Keratinocyte (primary cell): ENCODE results near the gene ABCC11. TPM values are rescaled to one million over a fixed set of nuclear protein-coding genes. Genes with fewer than 3 reads are reported as not detected.

ENCODE experiments used
- DNase-seq: peaks from one replicate; pipeline ENCODE4 v3.0.0-alpha.2; 2011; ENCODE audit warnings: low read depth, missing footprints, low spot score
- FAIRE-seq: peaks from 2 replicates; lab custom pipeline; 2011; peaks lifted over from hg19 to GRCh38; lab: Jason Lieb, UNC
- H2AFZ ChIP-seq: 2 replicates; pipeline ENCODE4 v1.6.0; 2012; ENCODE audit warnings: low read length, control low read depth, inconsistent platforms; ENCODE audit not compliant: control insufficient read depth
- H3K27ac ChIP-seq: 2 replicates; pipeline ENCODE4 v1.5.1; 2011; ENCODE audit warnings: low read length; ENCODE audit not compliant: control insufficient read depth, insufficient read depth
- H3K27me3 ChIP-seq: 3 replicates; pipeline ENCODE4 v1.6.0; 2011; ENCODE audit warnings: low read length; ENCODE audit not compliant: control insufficient read depth, insufficient read depth; ENCODE audit errors: extremely low read depth
- H3K36me3 ChIP-seq, 2 experiments: 2 replicates in 1 of 2; 3 replicates in 1 of 2; pipeline ENCODE4 v1.5.1; 2011; ENCODE audit warnings: low read length in 2 of 2, mild to moderate bottlenecking in 1 of 2; ENCODE audit not compliant: control insufficient read depth in 2 of 2, insufficient read depth in 2 of 2; ENCODE audit errors: extremely low read depth in 1 of 2
- H3K4me1 ChIP-seq: 3 replicates; pipeline ENCODE4 v1.5.1; 2011; ENCODE audit warnings: low read length; ENCODE audit not compliant: control insufficient read depth, insufficient read depth; ENCODE audit errors: extremely low read depth
- H3K4me2 ChIP-seq: 3 replicates; pipeline ENCODE4 v1.6.0; 2011; ENCODE audit warnings: low read depth, low read length; ENCODE audit not compliant: control insufficient read depth, insufficient read depth; ENCODE audit errors: extremely low read depth
- H3K4me3 ChIP-seq, 3 experiments: fragments of 200-600 bp in 1 of 3; sonication (generic) in 1 of 3; 2 replicates in 2 of 3; 3 replicates in 1 of 3; pipeline ENCODE4 v1.5.1; 2011 to 2016; ENCODE audit warnings: low read length in 3 of 3, mild to moderate bottlenecking in 3 of 3, control low read depth in 2 of 3, inconsistent platforms in 1 of 3, low read depth in 1 of 3, mixed read lengths in 1 of 3, mixed run types in 1 of 3, moderate library complexity in 1 of 3; ENCODE audit not compliant: control insufficient read depth in 2 of 3, insufficient read depth in 2 of 3; ENCODE audit errors: extremely low read depth in 1 of 3
- H3K79me2 ChIP-seq: 2 replicates; pipeline ENCODE4 v1.6.0; 2012; ENCODE audit warnings: low read length; ENCODE audit not compliant: control insufficient read depth, insufficient read depth
- H3K9ac ChIP-seq: 3 replicates; pipeline ENCODE4 v1.6.0; 2011; ENCODE audit warnings: low read length; ENCODE audit not compliant: control insufficient read depth, insufficient read depth; ENCODE audit errors: extremely low read depth
- H3K9me1 ChIP-seq: 3 replicates; pipeline ENCODE4 v1.6.0; 2011; ENCODE audit warnings: low read length; ENCODE audit not compliant: control insufficient read depth, insufficient read depth; ENCODE audit errors: extremely low read depth
- H3K9me3 ChIP-seq: 2 replicates; pipeline ENCODE4 v1.5.1; 2012; ENCODE audit warnings: low read depth, low read length; ENCODE audit not compliant: control insufficient read depth
- H4K20me1 ChIP-seq: 3 replicates; pipeline ENCODE4 v1.6.0; 2011; ENCODE audit warnings: low read length; ENCODE audit not compliant: control insufficient read depth, insufficient read depth; ENCODE audit errors: extremely low read depth
- CTCF ChIP-seq, 3 experiments: IDR thresholded peaks in 1 of 3; conservative IDR thresholded peaks in 1 of 3; optimal IDR thresholded peaks in 1 of 3; 2 replicates in 2 of 3; 3 replicates in 1 of 3; pipeline versions ENCODE3 to v1.5.1; 2011; ENCODE audit warnings: low read length in 3 of 3, mild to moderate bottlenecking in 3 of 3, moderate library complexity in 2 of 3, control low read depth in 1 of 3, inconsistent platforms in 1 of 3; ENCODE audit not compliant: insufficient read depth in 2 of 3; ENCODE audit errors: extremely low read depth in 1 of 3
- EZH2 ChIP-seq: IDR thresholded peaks from one replicate; pipeline ENCODE4 v1.6.1; 2012; ENCODE audit warnings: inconsistent platforms, mild to moderate bottlenecking, low read length, moderate library complexity
- dilution Hi-C: fragments of 300-500 bp; cut with MboI; formaldehyde crosslinking; loops from one replicate; pipeline ENCODE4 v1.7.0; 2020; ENCODE audit warnings: low sequenced_read_pairs; ENCODE audit not compliant: extremely low pct_ligation_motif_present
- polyA plus RNA-seq, 5 experiments: library from polyadenylated mRNA; depleted of rRNA in 3 of 5; stranded (reverse) in 3 of 5; stranded (forward) in 1 of 5; unstranded in 1 of 5; fragments of >200 nt; gene quantifications; 1 replicate in 1 of 5; 2 replicates in 3 of 5; 3 replicates in 1 of 5; pipeline versions ENCODE4 v1.2.1 to v1.2.3, GENCODE V29; 2011 to 2012; ENCODE audit warnings: missing spikeins in 2 of 5, low read depth in 1 of 5, low replicate concordance in 1 of 5

ABCC11 gene
- polyA plus RNA-seq, 1 donor (not counting 4 experiments of a cell fraction or from before 2014, with no cell fraction given) = 0.33 TPM

- H3K4me3 ChIP-seq = no peak overlapping the region
Observed at GRCh38 chr16:48117217-48118105, 129.9 kb downstream of the ABCC11 start.

More at GRCh38 chr16:48117217-48118105, 129.9 kb downstream of the ABCC11 start:
- H3K9ac ChIP-seq = no peak overlapping the region
- H3K27me3 ChIP-seq = peaks cover 7% of the 10 kb centered on the region
- H3K27ac ChIP-seq = no peak overlapping the region
- H3K4me2 ChIP-seq = no peak overlapping the region
- no peaks in the 10 kb centered on the region for H3K9me3 ChIP-seq
- H3K36me3 ChIP-seq = no peaks in the 10 kb centered on the region
- TF ChIP-seq CTCF (optimal IDR thresholded peaks at IDR 0.05 in 1 of 3, IDR thresholded peaks at IDR 0.05 in 1 of 3, conservative IDR thresholded peaks at IDR 0.05 in 1 of 3; ENCODE audit: extremely low read depth in 1 of 3, insufficient read depth in 2 of 3, low read length in 3 of 3) (peak; percentile 80 to 90 (median 87)), EZH2 (no peak)
- H3K9me1 ChIP-seq = no peaks in the 10 kb centered on the region
- no peaks in the 10 kb centered on the region for H4K20me1 ChIP-seq
- H2AFZ ChIP-seq = no peak overlapping the region
- FAIRE-seq (no peak), DNase-seq (no peak)
- dilution Hi-C loops = no loop called here
- no peaks in the 10 kb centered on the region for H3K79me2 ChIP-seq
- H3K4me1 ChIP-seq = peaks cover 2% of the 10 kb centered on the region

Other genes with a start within 250 kb of the ABCC11 start
- not detected in 3 replicates for gene ABCC12, start 91.5 kb downstream of the ABCC11 start, polyA plus RNA-seq
- gene LONP2, start 3.2 kb downstream of the ABCC11 start, polyA plus RNA-seq = 34.6 to 50.6 TPM (median 49.4 TPM) in 3 replicates
- gene SIAH1, start 137.9 kb upstream of the ABCC11 start, polyA plus RNA-seq = 14.4 to 19.0 TPM (median 15.4 TPM) in 3 replicates